Fibroblast of skin of scalp (primary cell): ENCODE data around the gene CAVIN1.
"Not testable (repeated sequence)": the region's sequence is repeated elsewhere in the genome, so short reads cannot be mapped to it uniquely, and the experiment has no call there.

ENCODE experiments used
- DNase-seq: peaks from one replicate; pipeline ENCODE4 v3.0.0-alpha.2; 2013

Gene CAVIN1

GRCh38 chr17:42404326-42405055, 18.6 kb downstream of the CAVIN1 start:
- DNase-seq, result no peak

GRCh38 chr17:42403150-42403549, 19.9 kb downstream of the CAVIN1 start:
- DNase-seq, result no peak

- DNase-seq, result no peak
These were observed 20.9 kb downstream of the CAVIN1 start for GRCh38 chr17:42402117-42402516.

GRCh38 chr17:42400844-42401375, 22.1 kb downstream of the CAVIN1 start:
- not testable (repeated sequence) for DNase-seq

GRCh38 chr17:42399948-42400843, 22.9 kb downstream of the CAVIN1 start:
- no peak for DNase-seq

- DNase-seq, result no peak
These were observed 23.9 kb downstream of the CAVIN1 start for GRCh38 chr17:42399121-42399520.

- DNase-seq, result not testable (repeated sequence)
These were observed 27.5 kb downstream of the CAVIN1 start for GRCh38 chr17:42395601-42396000.

- DNase-seq, result no peak
These were observed 28.2 kb downstream of the CAVIN1 start for GRCh38 chr17:42394838-42395237.

- DNase-seq, result no peak
These were observed 30.2 kb downstream of the CAVIN1 start for GRCh38 chr17:42392692-42393415.

GRCh38 chr17:42391439-42391838, 31.6 kb downstream of the CAVIN1 start:
- not testable (repeated sequence) for DNase-seq

GRCh38 chr17:42389899-42390298, 33.2 kb downstream of the CAVIN1 start:
- no peak for DNase-seq

GRCh38 chr17:42389135-42389417, 34.0 kb downstream of the CAVIN1 start:
- DNase-seq, result no peak

GRCh38 chr17:42388381-42389134, 34.5 kb downstream of the CAVIN1 start, which contains the start of gene STAT3:
Gene STAT3 (minus strand): TSS chr17:42388442. CDS start chr17:42348516, 39,926 bp downstream.
- peak; percentile 100 for DNase-seq

- DNase-seq, result no peak
These were observed 35.2 kb downstream of the CAVIN1 start for GRCh38 chr17:42387661-42388380.

- peak; percentile 34 for DNase-seq
These were observed 36.0 kb downstream of the CAVIN1 start for GRCh38 chr17:42386777-42387657.

GRCh38 chr17:42381898-42382297, 41.2 kb downstream of the CAVIN1 start:
- DNase-seq, result no peak

GRCh38 chr17:42380935-42381334, 42.1 kb downstream of the CAVIN1 start:
- DNase-seq, result no peak

- DNase-seq, result no peak
These were observed 44.0 kb downstream of the CAVIN1 start for GRCh38 chr17:42378959-42379594.

- DNase-seq, result no peak
These were observed 44.6 kb downstream of the CAVIN1 start for GRCh38 chr17:42378359-42378958.
